ENCODE data around the gene SLC9B1. TPM values are rescaled to one million over a fixed set of nuclear protein-coding genes. Genes with fewer than 3 reads are reported as not detected.

The SLC9B1 gene
- total and polyA plus RNA-seq, 2 donors (not counting 1 experiment from before 2014, with no cell fraction given) = 2.1 to 2.2 TPM

- Histone ChIP-seq H3K27ac (ENCODE audit: low read length in 2 of 2) (peak overlapping the region; percentile 97), H3K4me1 (ENCODE audit: control insufficient read depth in 2 of 2, insufficient read depth in 2 of 2, low read length in 2 of 2) (peaks cover 22% of the 10 kb centered on the region in 2 donors), H3K9ac (ENCODE audit: low read length) (peak overlapping the region; percentile 91), H2AFZ (ENCODE audit: insufficient read depth, low read depth, low read length, poor library complexity, severe bottlenecking) (peak overlapping the region; percentile 73), H3K36me3 (replicated peaks in 1 of 2; ENCODE audit: control extremely low read depth in 1 of 2, control insufficient read depth in 1 of 2, extremely low read depth in 1 of 2, insufficient read depth in 2 of 2, low read length in 1 of 2) (no peaks in the 10 kb centered on the region), H3K9me3 (ENCODE audit: control extremely low read depth in 1 of 3, control insufficient read depth in 2 of 3, insufficient read depth in 1 of 3, low read length in 2 of 3) (no peaks in the 10 kb centered on the region), H3K4me2 (replicated peaks; ENCODE audit: low read depth, low read length, poor library complexity, severe bottlenecking) (peak overlapping the region; percentile 78), H4K20me1 (ENCODE audit: control insufficient read depth, insufficient read depth, low read length, poor library complexity, severe bottlenecking) (no peaks in the 10 kb centered on the region), H3K79me2 (ENCODE audit: control insufficient read depth, insufficient read depth, low read length) (peaks cover 80% of the 10 kb centered on the region), H3K4me3 (ENCODE audit: control extremely low read depth in 1 of 5, extremely low read depth in 1 of 5, insufficient read depth in 1 of 5, low read depth in 2 of 5, low read length in 4 of 5) (peak overlapping the region; percentile 75 to 89 (median 84)), H3K27me3 (replicated peaks in 1 of 4; ENCODE audit: control extremely low read depth in 1 of 4, control insufficient read depth in 3 of 4, insufficient read depth in 4 of 4, low read length in 3 of 4) (no peaks in the 10 kb centered on the region)
- Mint-ChIP-seq H3K27me3 (no peaks in the 10 kb centered on the region), H3K9me3 (ENCODE audit: insufficient read depth) (no peaks in the 10 kb centered on the region), H3K4me3 (peak overlapping the region; percentile 93), H3K4me1 (peaks cover 47% of the 10 kb centered on the region), H3K27ac (peak overlapping the region; percentile 97)
- DNase-seq = no peak
- intact Hi-C loops (cut with micrococcal nuclease) = loop anchor here (1.0 to 5.0 kb wide), 5 partner anchors 151 to 366 kb away; partner anchors contain the start of genes BDH2, CENPE, NFKB1 and SLC9B1
- CTCF ChIA-PET = interaction anchor here (0.9 to 1.9 kb wide), 4 partner anchors 40 to 232 kb away, joined by 3 to 20 read pairs (median 4); partner anchors contain the start of genes BDH2 and UBE2D3
- ATAC-seq (ENCODE audit: low read depth) = peak; percentile 48
- POLR2A ChIA-PET = interaction anchor here (0.6 to 2.8 kb wide), 8 partner anchors 8 to 303 kb away, joined by 3 to 79 read pairs (median 6); partner anchors contain the start of genes MANBA, SLC9B1 and UBE2D3
- TF ChIP-seq EZH2 (IDR thresholded peaks at IDR 0.05; ENCODE audit: borderline replicate concordance, insufficient read depth, low read depth, low read length, poor library complexity, severe bottlenecking) = no peak
- TF ChIP-seq CTCF (IDR thresholded peaks at IDR 0.05) = no peak
- 10% methylated on average over 19 of the region's 23 CpGs for WGBS (ENCODE audit: insufficient coverage)
Measured at GRCh38 chr4:102868153-102868780, 151.2 kb downstream of the SLC9B1 start.

Measured in B cell (primary cell).